ENCODE data around the gene MTCL1.
"Not testable (repeated sequence)": the region's sequence is repeated elsewhere in the genome, so short reads cannot be mapped to it uniquely, and the experiment has no call there.

The MTCL1 gene

DNA sequence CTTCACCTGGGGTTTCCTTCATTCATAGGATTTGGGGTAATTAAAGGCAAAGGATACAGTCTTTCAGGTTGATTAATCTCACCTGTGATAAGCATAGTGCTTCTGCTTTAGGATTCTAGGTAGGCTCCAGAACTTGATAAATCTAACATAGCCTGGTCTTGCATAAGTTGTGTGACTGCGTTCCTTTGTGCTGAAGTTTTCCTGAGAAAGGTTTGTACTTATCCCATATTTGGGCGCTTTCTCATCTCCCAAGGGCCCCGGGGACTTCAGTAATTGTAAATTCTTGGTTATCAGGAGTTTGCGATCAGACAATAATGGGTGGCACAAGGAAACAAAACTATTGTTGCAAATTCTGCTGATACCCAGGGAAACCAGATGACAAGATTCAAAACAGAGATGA lies 53.1 kb downstream of the MTCL1 start:
- Histone ChIP-seq H3K9me3 (ENCODE audit: control insufficient read depth, low read length) (peaks cover 13% of the 10 kb centered on the region), H3K4me1 (ENCODE audit: control insufficient read depth, insufficient read depth, low read length, poor library complexity, severe bottlenecking) (no peaks in the 10 kb centered on the region), H3K36me3 (ENCODE audit: control insufficient read depth, insufficient read depth, low read length) (peaks cover 40% of the 10 kb centered on the region), H3K4me3 (ENCODE audit: extremely low read depth, insufficient read depth, low read length, poor library complexity, severe bottlenecking) (no peak overlapping the region), H3K27ac (ENCODE audit: low read depth, low read length, severe bottlenecking) (no peak overlapping the region)
- WGBS, 2 experiments (ENCODE audit: insufficient coverage in 2 of 2) = 93% methylated on average over 4 of the region's 4 CpGs; no CpG with 5 or more reads in 1 of the 2 experiments

- WGBS, 2 experiments (ENCODE audit: insufficient coverage in 2 of 2) = 91 to 100% methylated on average over 1 to 2 of the region's 2 CpGs
- H3K4me3 ChIP-seq (ENCODE audit: extremely low read depth, insufficient read depth, low read length, poor library complexity, severe bottlenecking) = no peak overlapping the region
- peaks cover 13% of the 10 kb centered on the region for H3K9me3 ChIP-seq (ENCODE audit: control insufficient read depth, low read length)
- no peaks in the 10 kb centered on the region for H3K4me1 ChIP-seq (ENCODE audit: control insufficient read depth, insufficient read depth, low read length, poor library complexity, severe bottlenecking)
- H3K36me3 ChIP-seq (ENCODE audit: control insufficient read depth, insufficient read depth, low read length) = peaks cover 40% of the 10 kb centered on the region
- no peak overlapping the region for H3K27ac ChIP-seq (ENCODE audit: low read depth, low read length, severe bottlenecking)
Measured at GRCh38 chr18:8760984-8761383, 55.6 kb downstream of the MTCL1 start.

DNA sequence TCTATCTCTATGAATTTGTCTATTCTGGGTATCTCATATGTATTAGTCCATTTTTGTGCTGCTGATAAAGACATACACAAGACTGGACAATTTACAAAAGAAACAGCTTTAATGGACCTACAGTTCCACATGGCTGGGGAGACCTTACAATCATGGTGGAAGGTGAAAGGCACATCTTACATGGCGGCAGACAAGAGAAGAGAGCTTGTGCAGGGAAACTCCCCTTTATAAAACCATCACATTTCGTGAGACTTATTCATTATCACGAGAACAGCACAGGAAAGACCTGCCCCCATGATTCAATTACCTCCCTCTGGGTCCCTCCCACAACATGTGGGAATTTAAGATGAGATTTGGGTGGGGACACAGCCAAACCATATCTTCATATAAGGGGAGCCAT lies 56.2 kb downstream of the MTCL1 start:
- H3K27ac ChIP-seq (ENCODE audit: low read depth, low read length, severe bottlenecking); H3K4me3 ChIP-seq (ENCODE audit: extremely low read depth, insufficient read depth, low read length, poor library complexity, severe bottlenecking); H3K4me1 ChIP-seq (ENCODE audit: control insufficient read depth, insufficient read depth, low read length, poor library complexity, severe bottlenecking): not testable (repeated sequence)
- Histone ChIP-seq H3K36me3 (ENCODE audit: control insufficient read depth, insufficient read depth, low read length) (peaks cover 40% of the 10 kb centered on the region), H3K9me3 (ENCODE audit: control insufficient read depth, low read length) (peaks cover 13% of the 10 kb centered on the region)
- 100% methylated on average over 1 of the region's 3 CpGs; no CpG with 5 or more reads in 1 of the 2 experiments for WGBS, 2 experiments (ENCODE audit: insufficient coverage in 2 of 2)

- H3K9me3 ChIP-seq (ENCODE audit: control insufficient read depth, low read length) = peaks cover 13% of the 10 kb centered on the region
- H3K27ac ChIP-seq (ENCODE audit: low read depth, low read length, severe bottlenecking) = no peak overlapping the region
- no peak overlapping the region for H3K4me3 ChIP-seq (ENCODE audit: extremely low read depth, insufficient read depth, low read length, poor library complexity, severe bottlenecking)
- H3K4me1 ChIP-seq (ENCODE audit: control insufficient read depth, insufficient read depth, low read length, poor library complexity, severe bottlenecking) = peaks cover 9% of the 10 kb centered on the region
- peaks cover 40% of the 10 kb centered on the region for H3K36me3 ChIP-seq (ENCODE audit: control insufficient read depth, insufficient read depth, low read length)
- WGBS, 2 experiments (ENCODE audit: insufficient coverage in 2 of 2) = 95 to 100% methylated on average over 2 to 4 of the region's 5 CpGs
Measured at GRCh38 chr18:8762968-8763367, 57.6 kb downstream of the MTCL1 start.

DNA sequence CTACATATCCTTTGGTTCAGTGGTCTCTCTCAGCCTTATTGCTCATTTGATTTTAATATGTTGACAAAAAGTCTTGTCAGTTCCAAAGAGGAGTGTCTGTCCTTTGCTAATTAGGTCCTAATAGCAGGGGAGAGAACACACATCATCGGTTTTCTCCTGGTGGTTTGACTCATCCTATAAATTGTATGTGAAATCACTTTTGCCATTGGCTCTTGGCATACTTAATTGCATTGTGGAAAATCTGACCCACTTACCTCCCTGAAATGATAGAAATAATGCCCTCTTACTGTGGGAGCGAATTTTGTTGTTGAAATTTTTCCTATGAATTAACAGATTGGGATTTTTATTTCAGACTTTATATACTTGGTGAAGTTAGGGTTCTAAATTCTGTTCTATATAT lies 58.3 kb downstream of the MTCL1 start:
- Histone ChIP-seq H3K4me3 (ENCODE audit: extremely low read depth, insufficient read depth, low read length, poor library complexity, severe bottlenecking) (no peak overlapping the region), H3K9me3 (ENCODE audit: control insufficient read depth, low read length) (peaks cover 13% of the 10 kb centered on the region), H3K36me3 (ENCODE audit: control insufficient read depth, insufficient read depth, low read length) (peaks cover 37% of the 10 kb centered on the region), H3K27ac (ENCODE audit: low read depth, low read length, severe bottlenecking) (no peak overlapping the region), H3K4me1 (ENCODE audit: control insufficient read depth, insufficient read depth, low read length, poor library complexity, severe bottlenecking) (peaks cover 9% of the 10 kb centered on the region)
- no CpG with 5 or more reads among the region's 2 CpGs for WGBS, 2 experiments (ENCODE audit: insufficient coverage in 2 of 2)

DNA sequence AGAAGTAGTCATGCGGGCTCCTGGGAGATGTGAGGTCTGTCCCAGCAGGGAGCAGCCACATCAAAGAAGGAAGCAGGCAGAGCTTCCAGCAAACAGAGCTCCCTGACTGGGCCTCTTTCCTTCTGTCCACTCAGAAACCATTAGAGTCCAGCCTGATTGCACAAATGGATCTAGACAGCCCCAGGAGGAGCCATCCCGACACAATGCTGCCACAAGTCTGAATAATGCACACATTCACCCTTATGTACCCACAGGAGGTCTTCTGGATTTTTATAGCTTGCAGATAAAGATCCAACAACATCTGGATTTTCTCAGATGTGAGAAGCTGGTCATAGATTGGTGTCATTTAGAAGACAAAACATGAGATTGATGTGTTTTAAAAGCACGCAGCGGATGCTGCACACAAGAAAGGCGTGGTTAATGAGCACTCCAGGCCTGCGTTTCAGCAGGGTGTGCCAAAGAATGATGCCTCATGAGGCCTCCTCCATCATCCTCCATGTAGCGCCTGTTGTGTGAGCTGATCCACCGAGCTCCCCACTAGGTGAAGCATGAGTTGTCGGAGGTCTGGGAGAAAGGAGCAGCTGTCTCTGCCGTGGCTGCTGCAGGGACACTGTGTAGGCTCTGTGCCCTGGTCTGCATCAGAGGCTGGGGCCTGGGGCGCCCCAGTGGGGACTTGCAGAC lies 60.6 kb downstream of the MTCL1 start:
- no peak overlapping the region for H3K4me3 ChIP-seq (ENCODE audit: extremely low read depth, insufficient read depth, low read length, poor library complexity, severe bottlenecking)
- H3K36me3 ChIP-seq (ENCODE audit: control insufficient read depth, insufficient read depth, low read length) = peaks cover 27% of the 10 kb centered on the region
- H3K9me3 ChIP-seq (ENCODE audit: control insufficient read depth, low read length) = peaks cover 12% of the 10 kb centered on the region
- H3K4me1 ChIP-seq (ENCODE audit: control insufficient read depth, insufficient read depth, low read length, poor library complexity, severe bottlenecking) = peaks cover 9% of the 10 kb centered on the region
- 87 to 92% methylated on average over 10 to 11 of the region's 11 CpGs for WGBS, 2 experiments (ENCODE audit: insufficient coverage in 2 of 2)
- H3K27ac ChIP-seq (ENCODE audit: low read depth, low read length, severe bottlenecking) = peak overlapping the region; percentile 47

DNA sequence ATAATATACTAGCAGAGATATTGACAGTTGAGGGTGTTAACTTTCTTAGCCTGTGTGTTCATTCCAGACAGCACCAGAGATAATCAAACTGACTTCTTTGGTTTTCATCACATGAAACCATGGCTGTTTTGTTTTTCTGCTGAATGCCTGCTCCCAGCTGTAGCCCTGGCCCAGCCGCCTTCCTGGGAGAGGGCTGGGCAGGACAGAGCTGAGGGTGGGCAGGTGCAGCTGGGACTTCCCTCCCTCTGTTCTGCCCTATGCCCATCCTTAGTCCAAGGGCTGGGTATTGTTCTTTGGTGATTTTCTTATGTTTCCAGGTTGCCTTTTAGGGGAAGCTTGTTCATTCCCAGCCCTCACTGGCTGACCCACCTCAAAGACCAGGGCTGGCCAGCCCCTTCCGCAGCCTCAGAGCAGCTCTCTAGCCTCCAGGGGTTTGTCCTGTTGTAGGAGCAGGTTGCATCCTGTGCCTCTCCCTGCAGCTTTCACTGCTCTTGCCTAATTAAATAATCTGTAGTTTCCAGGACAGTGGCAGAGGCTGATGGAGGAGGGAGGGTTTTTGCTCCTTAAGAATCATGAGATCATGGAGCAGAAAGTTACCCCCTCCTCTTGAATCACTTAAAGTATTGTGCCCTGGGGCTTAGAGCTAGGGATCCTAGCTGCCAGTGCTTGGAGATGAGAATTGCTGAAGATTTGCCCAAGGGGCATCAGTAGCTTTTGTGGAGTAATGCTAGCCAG lies 61.4 kb downstream of the MTCL1 start:
- peaks cover 19% of the 10 kb centered on the region for H3K36me3 ChIP-seq (ENCODE audit: control insufficient read depth, insufficient read depth, low read length)
- no peak overlapping the region for H3K4me3 ChIP-seq (ENCODE audit: extremely low read depth, insufficient read depth, low read length, poor library complexity, severe bottlenecking)
- WGBS, 2 experiments (ENCODE audit: insufficient coverage in 2 of 2) = 80 to 93% methylated on average over 1 to 2 of the region's 2 CpGs
- H3K27ac ChIP-seq (ENCODE audit: low read depth, low read length, severe bottlenecking) = peak overlapping the region; percentile 36
- peaks cover 6% of the 10 kb centered on the region for H3K9me3 ChIP-seq (ENCODE audit: control insufficient read depth, low read length)
- H3K4me1 ChIP-seq (ENCODE audit: control insufficient read depth, insufficient read depth, low read length, poor library complexity, severe bottlenecking) = peaks cover 9% of the 10 kb centered on the region

GRCh38 chr18:8767340-8767739 lies 62.0 kb downstream of the MTCL1 start:
- Histone ChIP-seq H3K27ac (ENCODE audit: low read depth, low read length, severe bottlenecking) (peak overlapping the region; percentile 5), H3K4me3 (ENCODE audit: extremely low read depth, insufficient read depth, low read length, poor library complexity, severe bottlenecking) (no peak overlapping the region), H3K9me3 (ENCODE audit: control insufficient read depth, low read length) (no peaks in the 10 kb centered on the region), H3K4me1 (ENCODE audit: control insufficient read depth, insufficient read depth, low read length, poor library complexity, severe bottlenecking) (peaks cover 9% of the 10 kb centered on the region), H3K36me3 (ENCODE audit: control insufficient read depth, insufficient read depth, low read length) (peaks cover 13% of the 10 kb centered on the region)
- WGBS, 2 experiments (ENCODE audit: insufficient coverage in 2 of 2) = 75% methylated on average over 1 of the region's 4 CpGs; no CpG with 5 or more reads in 1 of the 2 experiments

DNA sequence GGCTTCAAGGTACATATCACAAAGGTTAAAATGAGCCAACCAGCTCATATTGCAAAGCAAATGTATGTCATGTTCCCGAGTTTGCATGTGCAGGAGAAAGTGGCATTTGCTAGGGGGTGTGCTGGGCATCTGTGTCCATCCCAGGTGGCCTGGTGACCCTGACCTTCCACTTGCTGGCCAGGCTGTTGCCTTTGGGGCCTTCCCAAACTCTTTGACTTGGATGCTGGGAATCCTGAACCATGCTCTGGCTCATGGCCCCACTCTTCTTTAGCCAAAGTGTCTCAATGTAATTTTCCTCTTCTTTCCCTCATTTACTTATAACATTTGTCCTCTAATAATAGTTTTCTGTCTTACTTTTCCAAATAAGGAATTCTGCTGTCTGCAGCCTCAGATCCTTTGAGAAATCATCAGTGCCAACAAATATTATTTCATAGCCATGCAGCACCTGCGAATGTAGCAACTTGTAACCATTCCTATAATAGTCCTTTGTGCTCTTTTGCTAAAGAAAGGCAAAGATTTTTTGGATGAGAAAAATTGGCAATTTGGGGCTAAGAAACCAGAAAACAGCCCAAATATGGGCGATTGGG lies 64.2 kb downstream of the MTCL1 start:
- Histone ChIP-seq H3K4me1 (ENCODE audit: control insufficient read depth, insufficient read depth, low read length, poor library complexity, severe bottlenecking) (peaks cover 13% of the 10 kb centered on the region), H3K4me3 (ENCODE audit: extremely low read depth, insufficient read depth, low read length, poor library complexity, severe bottlenecking) (no peak overlapping the region), H3K36me3 (ENCODE audit: control insufficient read depth, insufficient read depth, low read length) (no peaks in the 10 kb centered on the region), H3K27ac (ENCODE audit: low read depth, low read length, severe bottlenecking) (no peak overlapping the region), H3K9me3 (ENCODE audit: control insufficient read depth, low read length) (no peaks in the 10 kb centered on the region)
- WGBS, 2 experiments (ENCODE audit: insufficient coverage in 2 of 2) = 77 to 90% methylated on average over 2 of the region's 3 CpGs

DNA sequence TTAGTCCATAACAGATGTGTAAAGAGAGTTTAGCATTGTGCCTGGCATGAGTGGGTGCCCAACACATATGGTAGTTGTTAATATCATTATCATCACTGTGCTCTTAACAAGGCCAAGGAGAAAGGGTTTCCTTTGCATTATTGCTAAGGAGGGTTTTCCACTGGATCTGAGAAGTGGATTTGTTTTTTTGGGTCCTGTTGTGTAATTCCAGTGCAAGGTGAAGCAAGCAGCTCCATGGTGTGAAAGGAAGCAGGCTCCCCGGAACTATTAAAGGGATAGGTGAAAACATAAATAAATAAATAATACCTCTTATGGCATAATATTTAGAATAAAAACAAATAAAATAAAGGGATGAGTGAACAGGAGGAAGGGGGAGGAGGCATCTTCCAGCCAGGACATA lies 65.3 kb downstream of the MTCL1 start:
- Histone ChIP-seq H3K4me1 (ENCODE audit: control insufficient read depth, insufficient read depth, low read length, poor library complexity, severe bottlenecking) (peaks cover 15% of the 10 kb centered on the region), H3K9me3 (ENCODE audit: control insufficient read depth, low read length) (no peaks in the 10 kb centered on the region), H3K36me3 (ENCODE audit: control insufficient read depth, insufficient read depth, low read length) (no peaks in the 10 kb centered on the region), H3K4me3 (ENCODE audit: extremely low read depth, insufficient read depth, low read length, poor library complexity, severe bottlenecking) (no peak overlapping the region), H3K27ac (ENCODE audit: low read depth, low read length, severe bottlenecking) (no peak overlapping the region)
- WGBS, 2 experiments (ENCODE audit: insufficient coverage in 2 of 2) = no CpG with 5 or more reads among the region's 1 CpG
